Ovary (tissue), 3 donors: ENCODE measurements around the gene PDCD2.

Experiments used
- EP300 ChIP-seq: sonication (generic); formaldehyde crosslinking; IDR thresholded peaks from one replicate; pipeline ENCODE4 v1.6.1; 2017; ENCODE audit warnings: antibody characterized with exemption
- POLR2A ChIP-seq: fragments of 450-650 bp; IDR thresholded peaks from one replicate; pipeline ENCODE4 v1.6.1; 2017; ENCODE audit warnings: antibody characterized with exemption, mild to moderate bottlenecking, moderate library complexity
- TF ChIP-seq, protein P1 (sequence below), 3 donors: fragments of 450-650 bp in 2 of 3; fragments of 200-600 bp in 1 of 3; IDR thresholded peaks; one replicate each; pipeline versions ENCODE4 v1.5.1 to v1.8.0; 2016 to 2022; ENCODE audit warnings: antibody characterized with exemption in 3 of 3, mild to moderate bottlenecking in 1 of 3
- donor health status: DM: no; HTN: no; CAD: no.

DNA sequence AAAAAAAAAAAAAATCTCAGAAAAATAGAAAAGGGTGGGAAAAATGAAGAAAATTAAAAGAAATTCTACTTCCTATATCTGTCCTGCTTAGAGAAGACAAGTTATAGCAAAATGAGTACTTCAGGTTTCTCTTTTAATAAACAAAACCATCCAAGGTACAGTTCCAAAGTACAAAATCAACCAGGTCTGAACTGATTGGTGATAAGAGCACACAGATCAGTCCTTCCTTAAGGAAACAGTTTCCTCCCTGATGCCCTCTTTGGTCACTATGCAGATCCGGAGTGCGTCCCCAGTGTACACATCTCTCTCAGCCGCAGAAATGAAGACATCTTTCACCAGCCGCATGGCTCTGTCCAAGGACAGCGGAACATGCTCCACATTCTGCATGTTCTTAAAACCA, 49.4 kb downstream of the PDCD2 start:
- TF ChIP-seq, protein P1, sequence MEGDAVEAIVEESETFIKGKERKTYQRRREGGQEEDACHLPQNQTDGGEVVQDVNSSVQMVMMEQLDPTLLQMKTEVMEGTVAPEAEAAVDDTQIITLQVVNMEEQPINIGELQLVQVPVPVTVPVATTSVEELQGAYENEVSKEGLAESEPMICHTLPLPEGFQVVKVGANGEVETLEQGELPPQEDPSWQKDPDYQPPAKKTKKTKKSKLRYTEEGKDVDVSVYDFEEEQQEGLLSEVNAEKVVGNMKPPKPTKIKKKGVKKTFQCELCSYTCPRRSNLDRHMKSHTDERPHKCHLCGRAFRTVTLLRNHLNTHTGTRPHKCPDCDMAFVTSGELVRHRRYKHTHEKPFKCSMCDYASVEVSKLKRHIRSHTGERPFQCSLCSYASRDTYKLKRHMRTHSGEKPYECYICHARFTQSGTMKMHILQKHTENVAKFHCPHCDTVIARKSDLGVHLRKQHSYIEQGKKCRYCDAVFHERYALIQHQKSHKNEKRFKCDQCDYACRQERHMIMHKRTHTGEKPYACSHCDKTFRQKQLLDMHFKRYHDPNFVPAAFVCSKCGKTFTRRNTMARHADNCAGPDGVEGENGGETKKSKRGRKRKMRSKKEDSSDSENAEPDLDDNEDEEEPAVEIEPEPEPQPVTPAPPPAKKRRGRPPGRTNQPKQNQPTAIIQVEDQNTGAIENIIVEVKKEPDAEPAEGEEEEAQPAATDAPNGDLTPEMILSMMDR (IDR thresholded peaks at IDR 0.05) = no peak
- TF ChIP-seq POLR2A (no peak), EP300 (no peak)
